CD4-positive, alpha-beta T cell treated with Interleukin-17A for 4 hours (primary cell): ENCODE results near the gene KIFAP3.
"Not testable (repeated sequence)": the region's sequence is repeated elsewhere in the genome, so short reads cannot be mapped to it uniquely, and the experiment has no call there.

Experiments used
- DNase-seq: peaks from one replicate; pipeline ENCODE4 v3.0.0-alpha.2; 2020; ENCODE audit warnings: mixed read lengths

KIFAP3 gene

GRCh38 chr1:170063109-170063826, 11.2 kb downstream of the KIFAP3 start:
- no peak for DNase-seq

DNA sequence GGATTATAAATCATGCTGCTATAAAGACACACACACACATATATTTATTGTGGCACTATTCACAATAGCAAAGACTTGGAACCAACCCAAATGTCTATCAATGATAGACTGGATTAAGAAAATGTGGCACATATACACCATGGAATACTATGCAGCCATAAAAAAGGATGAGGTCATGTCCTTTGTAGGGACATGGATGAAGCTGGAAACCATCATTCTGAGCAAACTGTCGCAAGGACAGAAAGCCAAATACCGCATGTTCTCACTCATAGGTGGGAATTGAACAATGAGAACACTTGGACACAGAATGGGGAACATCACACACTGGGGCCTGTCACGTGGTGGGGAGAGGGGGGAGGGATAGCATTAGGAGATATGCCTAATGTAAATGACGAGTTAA, 12.8 kb downstream of the KIFAP3 start:
- DNase-seq = not testable (repeated sequence)

DNA sequence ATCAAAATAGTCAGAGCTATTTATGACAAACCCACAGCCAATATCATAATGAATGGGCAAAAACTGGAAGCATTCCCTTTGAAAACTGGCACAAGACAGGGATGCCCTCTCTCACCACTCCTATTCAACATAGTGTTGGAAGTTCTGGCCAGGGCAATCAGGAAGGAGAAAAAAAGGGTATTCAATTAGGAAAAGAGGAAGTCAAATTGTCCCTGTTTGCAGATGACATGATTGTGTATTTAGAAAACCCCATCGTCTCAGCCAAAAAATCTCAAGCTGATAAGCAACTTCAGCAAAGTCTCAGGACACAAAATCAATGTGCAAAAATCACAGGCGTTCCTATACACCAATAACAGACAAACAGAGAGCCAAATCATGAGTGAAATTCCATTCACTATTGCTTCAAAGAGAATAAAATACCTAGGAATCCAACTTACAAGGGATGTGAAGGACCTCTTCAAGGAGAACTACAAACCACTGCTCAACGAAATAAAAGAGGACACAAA, 14.4 kb downstream of the KIFAP3 start:
- DNase-seq = not testable (repeated sequence)

- DNase-seq = no peak
These were observed 25.2 kb downstream of the KIFAP3 start for GRCh38 chr1:170049176-170049800.

- no peak for DNase-seq
These were observed 26.0 kb downstream of the KIFAP3 start for GRCh38 chr1:170048515-170048914.

GRCh38 chr1:170044187-170044586, 30.3 kb downstream of the KIFAP3 start:
- no peak for DNase-seq

DNA sequence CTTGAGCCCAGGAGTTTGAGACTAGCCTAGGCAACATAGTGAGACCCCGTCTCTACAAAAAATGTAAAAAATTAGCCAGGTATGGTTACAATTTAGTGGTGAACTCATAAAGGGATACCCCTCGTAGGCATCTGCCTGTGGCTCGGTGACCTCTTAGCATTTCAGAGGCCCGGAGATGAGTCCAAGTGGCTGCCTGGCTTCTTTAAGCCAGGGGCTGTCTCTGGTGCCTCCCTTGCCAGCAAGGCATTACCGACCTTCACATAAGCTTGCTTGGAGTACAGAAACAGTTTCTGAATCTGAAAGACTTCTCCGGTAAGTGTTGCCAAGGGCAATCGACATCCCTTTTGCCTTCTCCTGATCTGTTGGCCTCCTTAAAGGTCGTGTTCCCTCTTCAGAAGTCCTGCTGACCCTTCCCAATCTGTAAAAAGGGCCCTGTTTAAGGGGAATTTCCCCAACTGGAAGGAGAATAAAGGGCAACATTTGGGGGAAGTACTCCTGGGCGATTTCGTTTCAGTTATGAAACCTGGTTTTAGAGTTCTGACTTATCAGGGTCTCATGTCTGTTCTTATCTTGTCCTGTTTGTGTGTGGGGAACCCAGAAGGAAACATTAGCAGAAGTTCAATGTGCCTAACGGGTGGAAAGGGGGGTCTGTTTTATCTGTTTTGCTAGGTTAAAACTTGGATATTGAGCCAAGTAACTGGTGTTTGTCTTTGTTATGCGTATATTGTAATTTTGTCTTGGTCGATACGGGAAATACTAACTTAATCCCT, 32.9 kb downstream of the KIFAP3 start:
- DNase-seq = no peak

GRCh38 chr1:170032531-170033280, 41.8 kb downstream of the KIFAP3 start:
- no peak for DNase-seq

- no peak for DNase-seq
These were observed 44.3 kb downstream of the KIFAP3 start for GRCh38 chr1:170030212-170030611.

GRCh38 chr1:170027760-170028159, 46.7 kb downstream of the KIFAP3 start:
- DNase-seq = no peak

GRCh38 chr1:170020859-170021258, 53.6 kb downstream of the KIFAP3 start:
- DNase-seq = no peak

- no peak for DNase-seq
These were observed 57.0 kb downstream of the KIFAP3 start for GRCh38 chr1:170017478-170017877.

GRCh38 chr1:170012920-170013319, 61.6 kb downstream of the KIFAP3 start:
- no peak for DNase-seq

DNA sequence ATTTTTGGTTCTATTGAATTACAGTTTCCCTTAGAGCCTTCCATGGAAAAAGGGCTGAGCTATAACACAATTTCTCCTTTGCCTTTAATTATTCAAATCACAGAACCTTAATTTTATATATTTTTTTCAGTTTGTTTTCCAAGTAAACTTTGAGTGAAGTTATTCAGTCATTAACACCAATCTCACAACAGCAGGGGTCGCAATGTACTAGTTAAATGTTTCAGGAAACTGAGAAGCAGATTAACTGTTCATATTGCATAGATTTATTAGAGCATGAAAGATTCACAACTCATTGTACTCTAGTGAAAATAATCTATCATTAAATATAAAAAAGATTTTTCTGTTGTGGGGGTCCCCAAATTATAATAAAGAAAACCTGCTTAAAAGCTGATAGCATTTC, 64.1 kb downstream of the KIFAP3 start:
- peak; percentile 28 for DNase-seq

DNA sequence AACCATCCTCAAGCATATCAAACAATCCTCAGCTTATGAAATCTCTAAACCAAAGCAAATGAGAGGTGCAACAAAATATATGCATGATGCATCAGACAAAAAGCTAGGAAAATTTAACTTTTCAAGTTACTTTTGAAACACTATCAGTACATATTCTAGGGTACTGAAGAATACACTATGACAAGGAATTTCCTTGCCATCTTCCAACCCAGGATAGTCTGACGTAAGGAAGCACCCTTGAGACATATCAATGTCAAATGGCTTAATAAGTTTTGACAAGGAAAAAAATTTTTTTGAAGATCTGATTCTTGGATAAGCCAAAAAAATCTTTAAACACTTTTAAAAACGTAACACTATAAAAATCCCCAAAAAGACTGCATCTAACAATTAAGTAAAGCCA, 64.9 kb downstream of the KIFAP3 start:
- no peak for DNase-seq

DNA sequence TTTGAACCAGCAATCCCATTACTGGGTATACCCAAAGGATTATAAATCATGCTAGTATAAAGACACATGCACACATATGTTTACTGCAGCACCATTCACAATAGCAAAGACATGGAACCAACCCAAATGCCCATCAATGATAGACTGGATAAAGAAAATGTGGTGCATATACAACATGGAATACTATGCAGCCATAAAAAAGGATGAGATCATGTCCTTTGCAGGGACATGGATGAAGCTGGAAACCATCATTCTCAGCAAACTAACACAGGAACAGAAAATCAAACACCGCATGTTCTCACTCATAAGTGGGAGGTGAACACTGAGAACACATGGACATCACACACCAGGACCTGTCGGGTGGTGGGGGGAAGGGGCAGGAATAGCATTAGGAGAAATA, 65.8 kb downstream of the KIFAP3 start:
- DNase-seq = not testable (repeated sequence)

DNA sequence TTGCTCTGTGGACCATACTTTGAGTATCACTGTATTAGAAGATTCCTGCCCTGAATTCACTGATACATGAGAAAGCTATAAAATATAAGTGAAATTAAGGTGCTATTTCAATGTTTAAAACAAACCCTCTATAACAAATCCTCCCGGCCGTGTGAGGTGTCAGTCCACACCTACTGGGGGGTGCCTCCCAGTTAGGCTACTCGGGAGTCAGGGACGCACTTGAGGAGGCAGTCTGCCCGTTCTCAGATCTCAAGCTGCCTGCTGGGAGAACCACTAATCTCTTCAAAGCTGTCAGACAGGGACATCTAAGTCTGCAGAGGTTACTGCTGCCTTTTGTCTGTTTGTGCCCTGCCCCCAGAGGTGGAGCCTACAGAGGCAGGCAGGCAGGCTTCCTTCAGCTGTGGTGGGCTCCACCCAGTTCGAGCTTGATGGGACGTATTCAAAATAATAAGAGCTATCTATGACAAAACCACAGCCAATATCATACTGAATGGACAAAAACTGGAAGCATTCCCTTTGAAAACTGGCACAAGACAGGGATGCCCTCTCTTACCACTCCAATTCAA, 71.1 kb downstream of the KIFAP3 start:
- DNase-seq = not testable (repeated sequence)

- no peak for DNase-seq
These were observed 73.2 kb downstream of the KIFAP3 start for GRCh38 chr1:170001266-170001665.

DNA sequence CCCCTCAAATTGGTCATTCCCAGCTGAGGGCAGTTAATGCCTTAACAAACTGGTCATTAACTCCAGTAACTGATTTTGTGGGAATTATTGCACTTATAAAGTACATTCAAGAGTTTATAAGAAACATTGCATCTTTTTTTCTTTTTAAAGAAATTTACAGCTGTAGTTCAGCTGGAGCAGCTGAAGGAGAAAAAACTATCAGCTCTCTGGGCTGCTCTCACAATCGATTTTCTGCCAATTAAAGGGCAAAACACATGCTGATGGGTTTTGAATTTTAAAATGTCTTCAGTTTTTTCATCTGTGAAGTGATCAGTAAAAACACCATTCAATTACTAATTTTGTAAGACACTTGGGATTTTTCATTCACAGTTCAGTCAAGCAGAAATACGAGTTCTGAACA, 74.7 kb downstream of the KIFAP3 start:
- DNase-seq = no peak

DNA sequence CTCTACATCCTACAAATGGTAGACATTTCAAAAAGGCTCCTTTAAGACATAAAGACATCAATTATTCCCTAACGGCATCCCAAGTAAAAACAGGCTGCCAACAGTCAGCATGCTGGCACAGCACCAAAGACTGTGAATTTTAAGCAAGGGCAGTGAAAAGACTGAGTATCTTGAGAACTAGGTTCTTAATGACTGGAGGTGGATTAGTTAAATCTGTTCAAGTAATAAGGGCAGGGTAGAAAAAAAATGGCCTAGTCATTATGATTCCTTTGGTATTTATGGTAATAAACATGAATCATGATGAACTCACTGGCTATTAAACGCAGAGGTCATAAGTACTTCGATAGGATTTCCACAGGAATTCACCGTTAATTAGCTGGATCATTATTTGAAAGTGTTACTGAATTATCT, 75.2 kb downstream of the KIFAP3 start:
- DNase-seq = no peak

DNA sequence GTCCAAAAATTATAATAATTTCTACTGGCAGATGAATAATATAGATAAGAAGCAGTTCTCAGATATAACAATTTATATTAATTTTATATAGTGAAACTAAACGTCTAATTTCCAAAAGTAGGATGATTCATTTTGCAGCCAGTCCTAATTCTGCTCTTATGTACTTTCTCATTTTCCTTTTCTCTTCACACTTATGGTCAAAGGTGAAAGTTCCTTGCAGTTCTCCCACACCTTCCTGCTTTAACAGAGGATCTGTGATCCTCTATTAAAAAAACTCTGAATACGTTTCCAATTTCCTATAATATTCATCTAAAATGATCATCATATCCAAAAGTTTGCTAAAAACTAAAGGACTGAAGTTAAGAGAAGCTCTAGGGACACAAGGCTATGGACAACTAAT, 78.5 kb downstream of the KIFAP3 start:
- DNase-seq = no peak

- no peak for DNase-seq
These were observed 85.2 kb downstream of the KIFAP3 start for GRCh38 chr1:169989246-169989645.

DNA sequence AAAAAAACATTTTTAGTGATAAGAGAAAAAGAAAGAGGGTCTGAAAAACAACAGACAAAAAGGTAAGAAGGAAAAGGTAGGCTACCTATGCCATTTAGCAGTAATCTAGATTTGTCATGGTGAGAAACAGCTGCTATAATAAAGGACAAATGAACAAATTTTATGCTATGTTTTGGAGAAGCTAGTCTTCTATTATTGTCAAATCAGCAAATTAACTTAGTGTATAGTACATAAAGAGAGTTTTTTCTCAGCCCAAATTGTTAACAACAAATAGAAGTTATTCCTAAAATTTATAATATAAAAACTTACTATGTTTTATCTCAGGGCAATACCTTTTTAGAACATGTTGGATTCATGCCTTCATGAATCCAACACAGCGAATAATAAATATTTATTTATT, 88.7 kb downstream of the KIFAP3 start:
- no peak for DNase-seq
